GM21786 (cell line): ENCODE measurements around the gene SYS1.

ENCODE experiments used
- ATAC-seq: cut with Tn5 transposase; IDR thresholded peaks from one replicate; pipeline ENCODE4 v1.9.1; 2021; ENCODE audit not compliant: unreplicated experiment

Gene SYS1

GRCh38 chr20:45355209-45356084 lies 7.5 kb upstream of the SYS1 start:
- no peak for ATAC-seq

- no peak for ATAC-seq
These were observed 4.5 kb upstream of the SYS1 start for GRCh38 chr20:45358282-45359068.

- no peak for ATAC-seq
These were observed 3.9 kb upstream of the SYS1 start for GRCh38 chr20:45359069-45359405.

GRCh38 chr20:45359406-45360148 lies 3.4 kb upstream of the SYS1 start:
- no peak for ATAC-seq

- ATAC-seq: no peak
These were observed 1.2 kb upstream of the SYS1 start for GRCh38 chr20:45361793-45362192.

- ATAC-seq: no peak
These were observed 896 bp downstream of the SYS1 start for GRCh38 chr20:45363611-45364492.

- no peak for ATAC-seq
These were observed 2.6 kb downstream of the SYS1 start for GRCh38 chr20:45365444-45365970.

GRCh38 chr20:45366192-45366591 lies 3.2 kb downstream of the SYS1 start:
- no peak for ATAC-seq

GRCh38 chr20:45366631-45367030 lies 3.7 kb downstream of the SYS1 start:
- ATAC-seq: no peak

GRCh38 chr20:45367126-45367525 lies 4.2 kb downstream of the SYS1 start:
- ATAC-seq: no peak

- ATAC-seq: peak; percentile 88
These were observed 5.4 kb downstream of the SYS1 start for GRCh38 chr20:45368221-45368980.

GRCh38 chr20:45370571-45371160 lies 7.7 kb downstream of the SYS1 start:
- ATAC-seq: no peak

GRCh38 chr20:45372241-45372640 lies 9.3 kb downstream of the SYS1 start:
- ATAC-seq: no peak

- ATAC-seq: no peak
These were observed 9.8 kb downstream of the SYS1 start for GRCh38 chr20:45372646-45373352.

GRCh38 chr20:45373353-45374100 lies 10.6 kb downstream of the SYS1 start:
- ATAC-seq: no peak

GRCh38 chr20:45374101-45374467 lies 11.1 kb downstream of the SYS1 start:
- ATAC-seq: no peak

- ATAC-seq: no peak
These were observed 12.0 kb downstream of the SYS1 start for GRCh38 chr20:45374966-45375365.

GRCh38 chr20:45377269-45377668 lies 14.3 kb downstream of the SYS1 start:
- no peak for ATAC-seq
